OCI-LY7 (cell line): ENCODE results near the gene QDPR. TPM values are rescaled to one million over a fixed set of nuclear protein-coding genes. Genes with fewer than 3 reads are reported as not detected.

Experiments
- BruUV-seq: library from RNA; stranded (reverse); fragments of 400-500 nt; replicated peaks from 2 replicates; lab custom pipeline; 2021; lab: Mats Ljungman, UMichigan
- CTCF ChIA-PET: fragments of 300-600 bp; sonication (Branson Sonifier 250); formaldehyde crosslinking; loops from one replicate; lab custom pipeline; 2022; ENCODE audit warnings: antibody characterized with exemption; ENCODE audit not compliant: unreplicated experiment; lab: Charles Lee
- POLR2A ChIA-PET: fragments of 300-600 bp; sonication (Branson Sonifier 250); formaldehyde crosslinking; loops from one replicate; lab custom pipeline; 2022; ENCODE audit warnings: antibody characterized with exemption; lab: Charles Lee
- DNase-seq: peaks from one replicate; pipeline ENCODE4 v3.0.0-alpha.2; 2015; ENCODE audit warnings: low spot score
- H2AFZ ChIP-seq: fragments of 200-600 bp; sonication (generic), shearing (Covaris generic); 2 replicates; pipeline ENCODE4 v1.6.1; 2014; ENCODE audit warnings: mild to moderate bottlenecking, antibody characterized with exemption, low read length, moderate library complexity
- H3K27ac ChIP-seq: fragments of 200-600 bp; sonication (generic); 2 replicates; pipeline ENCODE4 v1.5.1; 2014; ENCODE audit warnings: mixed run types, low read depth, mild to moderate bottlenecking, moderate library complexity, low read length, inconsistent platforms; ENCODE audit not compliant: poor library complexity, severe bottlenecking
- H3K36me3 ChIP-seq: fragments of 200-600 bp; sonication (generic); 2 replicates; pipeline ENCODE4 v1.6.1; 2014; ENCODE audit warnings: mild to moderate bottlenecking, antibody characterized with exemption, low read length, moderate library complexity, mixed read lengths; ENCODE audit not compliant: insufficient read depth
- H3K4me1 ChIP-seq: fragments of 200-600 bp; sonication (generic); 2 replicates; pipeline ENCODE4 v1.5.1; 2014; ENCODE audit warnings: mild to moderate bottlenecking, low read length; ENCODE audit not compliant: insufficient read depth, poor library complexity, severe bottlenecking
- H3K4me2 ChIP-seq: fragments of 200-600 bp; sonication (generic); 2 replicates; pipeline ENCODE4 v1.6.1; 2014; ENCODE audit warnings: mild to moderate bottlenecking, low read length
- H3K4me3 ChIP-seq: fragments of 200-600 bp; sonication (generic); 2 replicates; pipeline ENCODE4 v1.5.1; 2014; ENCODE audit warnings: mild to moderate bottlenecking, low read depth, low read length; ENCODE audit not compliant: poor library complexity, severe bottlenecking
- H3K79me2 ChIP-seq: fragments of 200-600 bp; sonication (generic); 2 replicates; pipeline ENCODE4 v1.6.1; 2016; ENCODE audit warnings: low read depth, mild to moderate bottlenecking, low read length, moderate library complexity, mixed read lengths; ENCODE audit not compliant: insufficient read depth
- H3K9me2 ChIP-seq: fragments of 200-600 bp; sonication (generic); 2 replicates; pipeline ENCODE4 v1.6.1; 2016; ENCODE audit warnings: mild to moderate bottlenecking, low read length, mixed read lengths; ENCODE audit not compliant: insufficient read depth
- H3K9me3 ChIP-seq: fragments of 200-600 bp; sonication (generic); 2 replicates; pipeline ENCODE4 v1.6.1; 2014; ENCODE audit warnings: mild to moderate bottlenecking, mixed run types, low read length, mixed read lengths
- H4K20me1 ChIP-seq: fragments of 200-600 bp; sonication (generic); 2 replicates; pipeline ENCODE4 v1.6.1; 2014; ENCODE audit warnings: mild to moderate bottlenecking, antibody characterized with exemption, low read length, moderate library complexity, mixed read lengths; ENCODE audit not compliant: insufficient read depth
- EZH2phosphoT487 ChIP-seq: fragments of 200-600 bp; sonication (generic); IDR thresholded peaks from 2 replicates; pipeline ENCODE4 v1.6.1; 2018; ENCODE audit warnings: low read depth, borderline replicate concordance, mild to moderate bottlenecking, mixed run types, antibody characterized with exemption, low read length, moderate library complexity, mixed read lengths
- intact Hi-C: fragments of 100-400 bp; cut with micrococcal nuclease; formaldehyde crosslinking; loops from one replicate; pipeline ENCODE4 v1.10.0; 2022; ENCODE audit not compliant: unreplicated experiment
- total RNA-seq, 2 experiments: library from RNA; depleted of rRNA in 1 of 2; stranded (reverse); fragments of >200 nt in 1 of 2; shearing (Covaris generic) in 1 of 2; gene quantifications; 2 replicates each; pipeline ENCODE4 v1.2.3, GENCODE V29; 2014 to 2022
- TF ChIP-seq, protein P1 (sequence below): fragments of 200-600 bp; sonication (generic); conservative IDR thresholded peaks from 2 replicates; pipeline ENCODE4 v1.5.1; 2014; ENCODE audit warnings: mild to moderate bottlenecking, antibody characterized with exemption, low read length, moderate library complexity, mixed read lengths

QDPR gene
- total RNA-seq, 2 experiments from 2014 or later, result 2.5 to 2.9 TPM

DNA sequence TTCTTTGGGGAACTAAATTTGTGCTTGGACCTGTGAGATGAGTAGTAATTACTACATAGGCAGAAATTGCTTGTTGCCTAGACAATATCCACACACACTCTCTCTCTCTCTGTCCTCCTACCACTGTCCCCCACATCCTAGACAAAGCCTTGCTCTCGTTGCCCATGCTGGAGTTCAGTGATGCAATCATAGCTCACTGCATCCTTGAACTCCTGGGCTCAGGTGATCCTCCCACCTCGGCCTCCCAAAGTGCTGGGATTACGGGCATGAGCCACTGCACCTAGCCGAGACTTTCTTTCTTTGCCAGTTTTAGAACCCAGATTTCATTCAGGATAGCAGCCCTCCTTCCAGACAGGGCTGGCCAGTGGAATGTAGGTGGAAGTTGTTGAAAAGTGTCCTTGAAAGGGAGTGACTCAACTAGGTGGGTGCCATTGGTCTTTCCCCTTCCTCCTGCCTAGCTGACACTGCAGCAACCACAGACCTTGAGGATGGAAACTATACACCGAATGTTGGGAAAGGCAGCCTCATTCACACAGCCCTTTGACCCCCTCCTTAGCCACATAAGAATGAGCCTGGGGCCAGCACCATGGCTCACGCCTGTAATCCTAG is 48.3 kb upstream of the QDPR start:
- Histone ChIP-seq H3K9me3 (no peaks in the 10 kb centered on the region), H3K36me3 (no peaks in the 10 kb centered on the region), H3K79me2 (no peaks in the 10 kb centered on the region), H3K4me2 (no peak overlapping the region), H2AFZ (no peak overlapping the region), H3K4me3 (no peak overlapping the region), H3K9me2 (no peaks in the 10 kb centered on the region), H4K20me1 (no peaks in the 10 kb centered on the region), H3K27ac (no peak overlapping the region), H3K4me1 (no peaks in the 10 kb centered on the region)
- ChIA-PET CTCF (no interaction called here), POLR2A (interaction anchor here (1.4 kb wide), 1 partner anchor 8 kb away, joined by 3 read pairs; no protein-coding TSS in a partner anchor)
- TF ChIP-seq, protein P1, sequence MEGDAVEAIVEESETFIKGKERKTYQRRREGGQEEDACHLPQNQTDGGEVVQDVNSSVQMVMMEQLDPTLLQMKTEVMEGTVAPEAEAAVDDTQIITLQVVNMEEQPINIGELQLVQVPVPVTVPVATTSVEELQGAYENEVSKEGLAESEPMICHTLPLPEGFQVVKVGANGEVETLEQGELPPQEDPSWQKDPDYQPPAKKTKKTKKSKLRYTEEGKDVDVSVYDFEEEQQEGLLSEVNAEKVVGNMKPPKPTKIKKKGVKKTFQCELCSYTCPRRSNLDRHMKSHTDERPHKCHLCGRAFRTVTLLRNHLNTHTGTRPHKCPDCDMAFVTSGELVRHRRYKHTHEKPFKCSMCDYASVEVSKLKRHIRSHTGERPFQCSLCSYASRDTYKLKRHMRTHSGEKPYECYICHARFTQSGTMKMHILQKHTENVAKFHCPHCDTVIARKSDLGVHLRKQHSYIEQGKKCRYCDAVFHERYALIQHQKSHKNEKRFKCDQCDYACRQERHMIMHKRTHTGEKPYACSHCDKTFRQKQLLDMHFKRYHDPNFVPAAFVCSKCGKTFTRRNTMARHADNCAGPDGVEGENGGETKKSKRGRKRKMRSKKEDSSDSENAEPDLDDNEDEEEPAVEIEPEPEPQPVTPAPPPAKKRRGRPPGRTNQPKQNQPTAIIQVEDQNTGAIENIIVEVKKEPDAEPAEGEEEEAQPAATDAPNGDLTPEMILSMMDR, result no peak
- TF ChIP-seq EZH2phosphoT487, result no peak
- intact Hi-C loops, result no loop called here
- BruUV-seq, result no TSS peak
- DNase-seq, result no peak

DNA sequence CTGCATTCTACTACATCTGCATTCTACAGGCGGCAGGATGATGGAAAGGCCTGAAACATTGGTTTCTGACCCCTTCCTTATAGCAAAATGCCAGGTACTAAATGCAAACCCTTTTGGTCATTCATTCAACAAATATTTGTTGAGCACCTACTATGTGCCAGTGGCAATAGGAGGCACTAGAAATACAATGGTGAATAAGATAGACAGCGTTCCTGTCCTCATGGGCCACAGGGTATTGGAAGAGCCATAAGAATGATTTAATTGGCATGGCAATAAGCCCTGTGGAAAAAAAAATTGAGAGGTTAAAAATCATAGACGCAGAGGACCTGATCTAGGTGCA is 47.8 kb upstream of the QDPR start:
- Histone ChIP-seq H3K4me3 (no peak overlapping the region), H3K4me1 (no peaks in the 10 kb centered on the region), H3K27ac (no peak overlapping the region), H2AFZ (no peak overlapping the region), H3K79me2 (no peaks in the 10 kb centered on the region), H3K4me2 (no peak overlapping the region), H3K9me2 (no peaks in the 10 kb centered on the region), H3K9me3 (no peaks in the 10 kb centered on the region), H3K36me3 (no peaks in the 10 kb centered on the region), H4K20me1 (no peaks in the 10 kb centered on the region)
- POLR2A ChIA-PET, result interaction anchor here (1.4 kb wide), 1 partner anchor 9 kb away, joined by 3 read pairs; no protein-coding TSS in a partner anchor
- intact Hi-C loops, result no loop called here
- CTCF ChIA-PET, result no interaction called here
- TF ChIP-seq, protein P1, result no peak
- no peak for TF ChIP-seq EZH2phosphoT487
- DNase-seq, result no peak
- no TSS peak for BruUV-seq
